NB4 (cell line): ENCODE data around the gene RPTOR.

ENCODE experiments used
- POLR2A ChIP-seq: IDR thresholded peaks from 2 replicates; pipeline ENCODE4 v1.6.1; 2011; ENCODE audit warnings: mild to moderate bottlenecking; ENCODE audit not compliant: insufficient read length; ENCODE audit errors: extremely low read depth
- TF ChIP-seq, protein P1 (sequence below): IDR thresholded peaks from one replicate; pipeline ENCODE4 v1.5.1; 2012; ENCODE audit warnings: low read depth, low read length

- TF ChIP-seq, protein P1, sequence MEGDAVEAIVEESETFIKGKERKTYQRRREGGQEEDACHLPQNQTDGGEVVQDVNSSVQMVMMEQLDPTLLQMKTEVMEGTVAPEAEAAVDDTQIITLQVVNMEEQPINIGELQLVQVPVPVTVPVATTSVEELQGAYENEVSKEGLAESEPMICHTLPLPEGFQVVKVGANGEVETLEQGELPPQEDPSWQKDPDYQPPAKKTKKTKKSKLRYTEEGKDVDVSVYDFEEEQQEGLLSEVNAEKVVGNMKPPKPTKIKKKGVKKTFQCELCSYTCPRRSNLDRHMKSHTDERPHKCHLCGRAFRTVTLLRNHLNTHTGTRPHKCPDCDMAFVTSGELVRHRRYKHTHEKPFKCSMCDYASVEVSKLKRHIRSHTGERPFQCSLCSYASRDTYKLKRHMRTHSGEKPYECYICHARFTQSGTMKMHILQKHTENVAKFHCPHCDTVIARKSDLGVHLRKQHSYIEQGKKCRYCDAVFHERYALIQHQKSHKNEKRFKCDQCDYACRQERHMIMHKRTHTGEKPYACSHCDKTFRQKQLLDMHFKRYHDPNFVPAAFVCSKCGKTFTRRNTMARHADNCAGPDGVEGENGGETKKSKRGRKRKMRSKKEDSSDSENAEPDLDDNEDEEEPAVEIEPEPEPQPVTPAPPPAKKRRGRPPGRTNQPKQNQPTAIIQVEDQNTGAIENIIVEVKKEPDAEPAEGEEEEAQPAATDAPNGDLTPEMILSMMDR, result no peak
- TF ChIP-seq POLR2A, result no peak
Measured at GRCh38 chr17:80835816-80836657, 291.4 kb downstream of the RPTOR start.
